Keratinocyte (primary cell): ENCODE data around the gene AUNIP. TPM values are rescaled to one million over a fixed set of nuclear protein-coding genes. Genes with fewer than 3 reads are reported as not detected.

Source experiments
- DNase-seq: peaks from one replicate; pipeline ENCODE4 v3.0.0-alpha.2; 2011; ENCODE audit warnings: low read depth, missing footprints, low spot score
- FAIRE-seq: peaks from 2 replicates; lab custom pipeline; 2011; peaks lifted over from hg19 to GRCh38; lab: Jason Lieb, UNC
- H2AFZ ChIP-seq: 2 replicates; pipeline ENCODE4 v1.6.0; 2012; ENCODE audit warnings: low read length, control low read depth, inconsistent platforms; ENCODE audit not compliant: control insufficient read depth
- H3K27ac ChIP-seq: 2 replicates; pipeline ENCODE4 v1.5.1; 2011; ENCODE audit warnings: low read length; ENCODE audit not compliant: control insufficient read depth, insufficient read depth
- H3K27me3 ChIP-seq: 3 replicates; pipeline ENCODE4 v1.6.0; 2011; ENCODE audit warnings: low read length; ENCODE audit not compliant: control insufficient read depth, insufficient read depth; ENCODE audit errors: extremely low read depth
- H3K36me3 ChIP-seq, 2 experiments: 2 replicates in 1 of 2; 3 replicates in 1 of 2; pipeline ENCODE4 v1.5.1; 2011; ENCODE audit warnings: low read length in 2 of 2, mild to moderate bottlenecking in 1 of 2; ENCODE audit not compliant: control insufficient read depth in 2 of 2, insufficient read depth in 2 of 2; ENCODE audit errors: extremely low read depth in 1 of 2
- H3K4me1 ChIP-seq: 3 replicates; pipeline ENCODE4 v1.5.1; 2011; ENCODE audit warnings: low read length; ENCODE audit not compliant: control insufficient read depth, insufficient read depth; ENCODE audit errors: extremely low read depth
- H3K4me2 ChIP-seq: 3 replicates; pipeline ENCODE4 v1.6.0; 2011; ENCODE audit warnings: low read depth, low read length; ENCODE audit not compliant: control insufficient read depth, insufficient read depth; ENCODE audit errors: extremely low read depth
- H3K4me3 ChIP-seq, 3 experiments: fragments of 200-600 bp in 1 of 3; sonication (generic) in 1 of 3; 2 replicates in 2 of 3; 3 replicates in 1 of 3; pipeline ENCODE4 v1.5.1; 2011 to 2016; ENCODE audit warnings: low read length in 3 of 3, mild to moderate bottlenecking in 3 of 3, control low read depth in 2 of 3, inconsistent platforms in 1 of 3, low read depth in 1 of 3, mixed read lengths in 1 of 3, mixed run types in 1 of 3, moderate library complexity in 1 of 3; ENCODE audit not compliant: control insufficient read depth in 2 of 3, insufficient read depth in 2 of 3; ENCODE audit errors: extremely low read depth in 1 of 3
- H3K79me2 ChIP-seq: 2 replicates; pipeline ENCODE4 v1.6.0; 2012; ENCODE audit warnings: low read length; ENCODE audit not compliant: control insufficient read depth, insufficient read depth
- H3K9ac ChIP-seq: 3 replicates; pipeline ENCODE4 v1.6.0; 2011; ENCODE audit warnings: low read length; ENCODE audit not compliant: control insufficient read depth, insufficient read depth; ENCODE audit errors: extremely low read depth
- H3K9me1 ChIP-seq: 3 replicates; pipeline ENCODE4 v1.6.0; 2011; ENCODE audit warnings: low read length; ENCODE audit not compliant: control insufficient read depth, insufficient read depth; ENCODE audit errors: extremely low read depth
- H3K9me3 ChIP-seq: 2 replicates; pipeline ENCODE4 v1.5.1; 2012; ENCODE audit warnings: low read depth, low read length; ENCODE audit not compliant: control insufficient read depth
- H4K20me1 ChIP-seq: 3 replicates; pipeline ENCODE4 v1.6.0; 2011; ENCODE audit warnings: low read length; ENCODE audit not compliant: control insufficient read depth, insufficient read depth; ENCODE audit errors: extremely low read depth
- CTCF ChIP-seq, 3 experiments: IDR thresholded peaks in 1 of 3; conservative IDR thresholded peaks in 1 of 3; optimal IDR thresholded peaks in 1 of 3; 2 replicates in 2 of 3; 3 replicates in 1 of 3; pipeline versions ENCODE3 to v1.5.1; 2011; ENCODE audit warnings: low read length in 3 of 3, mild to moderate bottlenecking in 3 of 3, moderate library complexity in 2 of 3, control low read depth in 1 of 3, inconsistent platforms in 1 of 3; ENCODE audit not compliant: insufficient read depth in 2 of 3; ENCODE audit errors: extremely low read depth in 1 of 3
- EZH2 ChIP-seq: IDR thresholded peaks from one replicate; pipeline ENCODE4 v1.6.1; 2012; ENCODE audit warnings: inconsistent platforms, mild to moderate bottlenecking, low read length, moderate library complexity
- dilution Hi-C: fragments of 300-500 bp; cut with MboI; formaldehyde crosslinking; loops from one replicate; pipeline ENCODE4 v1.7.0; 2020; ENCODE audit warnings: low sequenced_read_pairs; ENCODE audit not compliant: extremely low pct_ligation_motif_present
- polyA plus RNA-seq, 5 experiments: library from polyadenylated mRNA; depleted of rRNA in 3 of 5; stranded (reverse) in 3 of 5; stranded (forward) in 1 of 5; unstranded in 1 of 5; fragments of >200 nt; gene quantifications; 1 replicate in 1 of 5; 2 replicates in 3 of 5; 3 replicates in 1 of 5; pipeline versions ENCODE4 v1.2.1 to v1.2.3, GENCODE V29; 2011 to 2012; ENCODE audit warnings: missing spikeins in 2 of 5, low read depth in 1 of 5, low replicate concordance in 1 of 5

AUNIP gene
- polyA plus RNA-seq, 1 donor (not counting 4 experiments of a cell fraction or from before 2014, with no cell fraction given): 9.3 TPM

GRCh38 chr1:25828491-25828890 is 30.8 kb downstream of the AUNIP start:
- dilution Hi-C loops: no loop called here

GRCh38 chr1:25826571-25826970 is 32.7 kb downstream of the AUNIP start:
- no peaks in the 10 kb centered on the region for H3K9me3 ChIP-seq
- H3K9ac ChIP-seq: no peak overlapping the region
- peaks cover 10% of the 10 kb centered on the region for H3K79me2 ChIP-seq
- no peaks in the 10 kb centered on the region for H3K9me1 ChIP-seq
- no peak overlapping the region for H3K27ac ChIP-seq
- dilution Hi-C loops: no loop called here
- no peak for FAIRE-seq
- H3K36me3 ChIP-seq: peaks cover 28 to 46% of the 10 kb centered on the region in 2 experiments
- H3K27me3 ChIP-seq: no peaks in the 10 kb centered on the region
- peaks cover 11% of the 10 kb centered on the region for H3K4me1 ChIP-seq
- no peak overlapping the region for H2AFZ ChIP-seq
- TF ChIP-seq EZH2 (no peak), CTCF (optimal IDR thresholded peaks at IDR 0.05 in 1 of 3, IDR thresholded peaks at IDR 0.05 in 1 of 3, conservative IDR thresholded peaks at IDR 0.05 in 1 of 3; ENCODE audit: extremely low read depth in 1 of 3, insufficient read depth in 2 of 3, low read length in 3 of 3) (no peak)
- H3K4me3 ChIP-seq: no peak overlapping the region
- no peak for DNase-seq
- H4K20me1 ChIP-seq: no peaks in the 10 kb centered on the region
- no peak overlapping the region for H3K4me2 ChIP-seq

More at GRCh38 chr1:25828491-25828890, 30.8 kb downstream of the AUNIP start:
- no peak for TF ChIP-seq EZH2
- TF ChIP-seq CTCF (optimal IDR thresholded peaks at IDR 0.05 in 1 of 3, IDR thresholded peaks at IDR 0.05 in 1 of 3, conservative IDR thresholded peaks at IDR 0.05 in 1 of 3; ENCODE audit: extremely low read depth in 1 of 3, insufficient read depth in 2 of 3, low read length in 3 of 3): no peak
- Histone ChIP-seq H3K4me3 (no peak overlapping the region), H3K79me2 (no peaks in the 10 kb centered on the region), H3K9me1 (no peaks in the 10 kb centered on the region), H3K9me3 (no peaks in the 10 kb centered on the region), H3K9ac (no peak overlapping the region), H3K4me1 (peaks cover 16% of the 10 kb centered on the region), H4K20me1 (no peaks in the 10 kb centered on the region), H3K27ac (no peak overlapping the region), H3K27me3 (no peaks in the 10 kb centered on the region), H3K36me3 (peaks cover 29 to 49% of the 10 kb centered on the region in 2 experiments), H2AFZ (no peak overlapping the region), H3K4me2 (no peak overlapping the region)
- FAIRE-seq: no peak
- no peak for DNase-seq
